Effector memory CD8-positive, alpha-beta T cell (primary cell): Measurements from ENCODE around the gene FGD4.
A peak's percentile ranks its signal among the peaks of the same experiment; 100 is the strongest.

Experiments
- ATAC-seq: fragments of 150-1000 bp; cut with Tn5 transposase; replicated peaks from 2 replicates; pipeline ENCODE4 v1.10.0; 2021; ENCODE audit warnings: mild to moderate bottlenecking, moderate library complexity
- DNase-seq, 3 experiments: peaks; one replicate each; pipeline ENCODE4 v3.0.0; 2021
- H3K27ac Mint-ChIP-seq, 2 donors: one replicate each; pipeline ENCODE4 v1.8.0; 2022; ENCODE audit warnings: mild to moderate bottlenecking in 2 of 2, mixed read lengths in 2 of 2, moderate library complexity in 2 of 2
- H3K27me3 Mint-ChIP-seq, 2 donors: one replicate each; pipeline ENCODE4 v1.8.0; 2022; ENCODE audit warnings: mixed read lengths in 2 of 2
- H3K36me3 Mint-ChIP-seq: one replicate; pipeline ENCODE4 v1.8.0; 2022; ENCODE audit warnings: mild to moderate bottlenecking, moderate library complexity, mixed read lengths; ENCODE audit not compliant: insufficient read depth
- H3K4me1 Mint-ChIP-seq, 2 donors: one replicate each; pipeline ENCODE4 v1.8.0; 2022; ENCODE audit warnings: low read depth in 2 of 2, mixed read lengths in 2 of 2
- H3K4me3 Mint-ChIP-seq, 2 donors: one replicate each; pipeline ENCODE4 v1.8.0; 2022; ENCODE audit warnings: mild to moderate bottlenecking in 2 of 2, mixed read lengths in 2 of 2, moderate library complexity in 2 of 2
- H3K9me3 Mint-ChIP-seq, 2 donors: one replicate each; pipeline ENCODE4 v1.8.0; 2022; ENCODE audit warnings: mixed read lengths in 2 of 2

The FGD4 gene

GRCh38 chr12:32476446-32476845 lies 77.1 kb downstream of the FGD4 start:
- no peaks in the 10 kb centered on the region for H3K4me1 Mint-ChIP-seq
- DNase-seq (no peak), ATAC-seq (no peak)

DNA sequence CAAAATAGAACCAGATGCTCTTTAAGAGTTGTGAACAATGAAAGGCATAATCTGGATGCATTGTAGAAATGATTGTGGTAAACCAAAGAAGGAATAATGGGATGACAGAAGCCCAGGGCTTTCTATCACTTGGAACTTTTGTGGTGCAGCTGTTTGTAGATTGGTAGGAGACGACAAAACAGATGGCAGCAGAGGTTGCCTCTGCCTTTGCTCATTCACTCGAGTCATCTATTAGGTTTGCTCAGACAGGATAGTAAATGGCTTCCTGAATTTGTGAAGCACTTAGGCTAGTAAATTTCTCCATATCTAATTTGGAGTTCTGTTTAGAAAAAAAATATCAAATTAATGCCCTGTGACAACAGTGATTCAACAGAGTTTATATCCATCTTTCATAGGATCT lies 78.4 kb downstream of the FGD4 start:
- DNase-seq = no peak
- H3K27ac Mint-ChIP-seq = no peak overlapping the region
- no peaks in the 10 kb centered on the region for H3K9me3 Mint-ChIP-seq
- H3K4me3 Mint-ChIP-seq = no peak overlapping the region
- H3K4me1 Mint-ChIP-seq = no peaks in the 10 kb centered on the region
- peaks cover 16 to 17% of the 10 kb centered on the region in 2 donors for H3K27me3 Mint-ChIP-seq
- H3K36me3 Mint-ChIP-seq = no peaks in the 10 kb centered on the region
- ATAC-seq = no peak

More at GRCh38 chr12:32476446-32476845, 77.1 kb downstream of the FGD4 start:
- Mint-ChIP-seq H3K9me3 (no peaks in the 10 kb centered on the region), H3K4me3 (no peak overlapping the region), H3K27ac (no peak overlapping the region), H3K27me3 (peaks cover 10 to 17% of the 10 kb centered on the region in 2 donors), H3K36me3 (no peaks in the 10 kb centered on the region)

DNA sequence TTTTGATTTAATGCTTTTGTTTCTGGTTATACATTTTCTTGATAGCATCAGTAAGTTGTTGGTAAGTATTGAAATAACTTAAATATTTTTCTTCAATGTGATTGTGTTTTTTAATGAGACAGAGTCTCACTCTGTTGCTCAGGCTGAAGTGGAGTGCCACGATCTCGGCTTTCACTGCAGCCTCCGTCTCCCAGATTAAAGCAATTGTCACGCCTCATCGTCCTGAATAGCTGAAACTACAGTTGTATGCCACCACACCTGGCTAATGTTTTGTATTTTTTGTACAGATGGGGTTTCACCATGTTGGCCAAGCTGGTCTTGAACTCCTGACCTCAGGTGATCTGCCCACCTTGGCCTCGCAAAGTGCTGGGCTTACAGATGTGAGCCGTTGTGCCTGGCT lies 78.8 kb downstream of the FGD4 start:
- Mint-ChIP-seq H3K9me3 (no peaks in the 10 kb centered on the region), H3K27me3 (peaks cover 17% of the 10 kb centered on the region in 2 donors), H3K27ac (no peak overlapping the region), H3K36me3 (no peaks in the 10 kb centered on the region), H3K4me3 (no peak overlapping the region), H3K4me1 (no peaks in the 10 kb centered on the region)
- DNase-seq = no peak
- no peak for ATAC-seq

GRCh38 chr12:32478858-32479725 lies 79.7 kb downstream of the FGD4 start:
- DNase-seq = no peak
- Mint-ChIP-seq H3K4me3 (no peak overlapping the region), H3K9me3 (no peaks in the 10 kb centered on the region), H3K27me3 (peaks cover 17% of the 10 kb centered on the region in 2 donors), H3K4me1 (peaks cover 0 to 1% of the 10 kb centered on the region in 2 donors), H3K36me3 (no peaks in the 10 kb centered on the region), H3K27ac (no peak overlapping the region)
- ATAC-seq = no peak

- Mint-ChIP-seq H3K27me3 (peaks cover 12 to 17% of the 10 kb centered on the region in 2 donors), H3K27ac (no peak overlapping the region), H3K4me3 (no peak overlapping the region)
Observed at GRCh38 chr12:32482226-32482625, 82.9 kb downstream of the FGD4 start.

GRCh38 chr12:32483499-32483898 lies 84.1 kb downstream of the FGD4 start:
- Mint-ChIP-seq H3K9me3 (no peaks in the 10 kb centered on the region), H3K4me1 (peaks cover 0 to 1% of the 10 kb centered on the region in 2 donors), H3K4me3 (no peak overlapping the region), H3K36me3 (no peaks in the 10 kb centered on the region), H3K27me3 (peaks cover 7 to 14% of the 10 kb centered on the region in 2 donors), H3K27ac (no peak overlapping the region)
- no peak for DNase-seq
- no peak for ATAC-seq

More at GRCh38 chr12:32482226-32482625, 82.9 kb downstream of the FGD4 start:
- no peak for ATAC-seq
- Mint-ChIP-seq H3K9me3 (no peaks in the 10 kb centered on the region), H3K4me1 (peaks cover 0 to 1% of the 10 kb centered on the region in 2 donors), H3K36me3 (no peaks in the 10 kb centered on the region)
- no peak for DNase-seq

DNA sequence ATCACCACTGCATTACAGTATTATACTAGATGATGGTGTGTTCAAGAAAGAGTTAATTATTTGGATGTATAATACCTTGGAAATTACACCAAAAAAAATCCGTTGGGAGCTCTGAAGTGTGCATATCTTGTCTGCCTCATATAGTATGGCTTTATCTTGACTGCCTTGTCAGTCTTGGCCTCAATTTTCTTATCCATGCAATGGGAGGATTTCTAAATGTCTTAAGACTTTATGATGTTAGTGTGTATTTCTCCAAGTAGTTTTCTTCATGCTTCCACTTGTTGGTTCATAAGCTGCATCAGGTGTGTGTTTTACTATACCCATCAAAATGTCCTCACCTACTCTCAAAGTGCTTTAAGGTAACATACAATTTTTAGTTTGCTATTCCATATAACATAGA lies 84.6 kb downstream of the FGD4 start:
- no peak for ATAC-seq
- DNase-seq = no peak
- Mint-ChIP-seq H3K9me3 (no peaks in the 10 kb centered on the region), H3K4me3 (no peak overlapping the region), H3K27me3 (peaks cover 7 to 9% of the 10 kb centered on the region in 2 donors), H3K36me3 (no peaks in the 10 kb centered on the region), H3K27ac (no peak overlapping the region), H3K4me1 (peaks cover 0 to 1% of the 10 kb centered on the region in 2 donors)

DNA sequence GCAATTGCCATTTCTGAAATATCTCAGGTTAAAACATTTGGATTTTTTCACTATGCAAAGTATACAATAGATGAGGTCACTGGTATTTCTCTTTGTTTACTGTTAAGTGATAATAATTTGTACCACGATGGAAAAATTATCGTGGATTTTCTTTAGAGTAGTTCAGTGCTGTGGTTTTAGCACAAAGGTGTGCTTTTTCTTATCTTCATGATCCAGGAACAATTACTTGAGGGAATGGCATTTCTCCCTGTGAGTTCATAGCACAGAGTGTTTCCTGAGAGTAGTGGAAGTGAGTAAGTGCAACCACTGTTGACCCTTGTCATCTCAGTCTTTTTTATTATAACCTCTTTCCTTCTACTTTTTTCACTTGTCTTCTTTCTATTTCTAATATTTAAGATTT lies 86.8 kb downstream of the FGD4 start:
- ATAC-seq = no peak
- Mint-ChIP-seq H3K27me3 (peaks cover 0 to 7% of the 10 kb centered on the region in 2 donors), H3K4me3 (no peak overlapping the region), H3K27ac (no peak overlapping the region), H3K4me1 (peaks cover 0 to 1% of the 10 kb centered on the region in 2 donors), H3K36me3 (no peaks in the 10 kb centered on the region), H3K9me3 (no peaks in the 10 kb centered on the region)
- DNase-seq = no peak

DNA sequence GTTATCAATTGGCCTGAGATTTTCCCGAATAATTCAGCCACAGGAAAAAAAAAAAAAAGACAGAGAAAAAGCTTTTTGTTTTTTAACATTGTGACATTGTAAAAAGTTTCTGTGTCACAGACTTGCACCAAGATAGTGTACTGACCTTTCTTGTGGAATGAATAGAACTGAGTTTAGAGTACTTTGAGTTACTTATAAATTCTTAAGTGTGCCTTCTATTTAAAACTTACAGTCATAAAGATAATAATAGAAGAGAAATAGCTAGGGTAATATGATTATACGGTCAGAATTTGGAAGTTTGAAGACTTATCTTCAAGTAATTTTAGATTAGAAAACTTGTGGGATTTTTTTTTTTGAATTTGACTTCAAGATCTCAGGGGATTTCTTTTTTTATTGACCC lies 88.8 kb downstream of the FGD4 start:
- Mint-ChIP-seq H3K27me3 (no peaks in the 10 kb centered on the region), H3K4me1 (peaks cover 0 to 1% of the 10 kb centered on the region in 2 donors), H3K9me3 (no peaks in the 10 kb centered on the region)

GRCh38 chr12:32489070-32489469 lies 89.7 kb downstream of the FGD4 start:
- Mint-ChIP-seq H3K4me3 (no peak overlapping the region), H3K27ac (no peak overlapping the region)
- no peak for DNase-seq

More for the DNA sequence above, 88.8 kb downstream of the FGD4 start:
- Mint-ChIP-seq H3K27ac (no peak overlapping the region), H3K4me3 (no peak overlapping the region), H3K36me3 (no peaks in the 10 kb centered on the region)
- ATAC-seq (no peak), DNase-seq (no peak)

DNA sequence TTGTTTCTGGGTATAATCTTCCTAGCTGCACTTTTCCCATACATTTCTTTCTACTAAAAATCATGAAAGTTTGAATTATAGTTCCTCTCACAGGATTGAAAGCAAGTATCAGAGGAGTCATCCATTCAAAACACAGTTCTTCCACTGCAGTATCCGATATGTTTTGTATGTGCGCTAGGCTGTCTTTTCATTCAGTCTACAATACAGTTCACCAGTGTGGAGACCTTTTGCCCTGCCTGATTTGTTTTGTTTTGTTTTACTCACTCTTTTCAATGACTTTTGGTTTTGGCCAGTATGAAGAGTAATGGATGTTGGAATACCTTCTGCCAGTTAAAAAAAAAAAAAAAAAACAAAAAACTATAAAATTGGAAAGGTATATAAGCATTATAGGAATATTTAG lies 91.4 kb downstream of the FGD4 start:
- Mint-ChIP-seq H3K4me3 (no peak overlapping the region), H3K36me3 (no peaks in the 10 kb centered on the region)
- no peak for ATAC-seq

More at GRCh38 chr12:32489070-32489469, 89.7 kb downstream of the FGD4 start:
- H3K4me1 Mint-ChIP-seq = no peaks in the 10 kb centered on the region
- no peak for ATAC-seq
- H3K36me3 Mint-ChIP-seq = no peaks in the 10 kb centered on the region
- H3K27me3 Mint-ChIP-seq = no peaks in the 10 kb centered on the region
- H3K9me3 Mint-ChIP-seq = no peaks in the 10 kb centered on the region

GRCh38 chr12:32493282-32493681 lies 93.9 kb downstream of the FGD4 start:
- H3K4me3 Mint-ChIP-seq = no peak overlapping the region
- H3K4me1 Mint-ChIP-seq = no peaks in the 10 kb centered on the region
- no peak overlapping the region for H3K27ac Mint-ChIP-seq
- H3K36me3 Mint-ChIP-seq = no peaks in the 10 kb centered on the region
- H3K27me3 Mint-ChIP-seq = peaks cover 0 to 6% of the 10 kb centered on the region in 2 donors
- no peak for ATAC-seq
- no peak for DNase-seq
- no peaks in the 10 kb centered on the region for H3K9me3 Mint-ChIP-seq

More for the DNA sequence above, 91.4 kb downstream of the FGD4 start:
- Mint-ChIP-seq H3K4me1 (no peaks in the 10 kb centered on the region), H3K27ac (no peak overlapping the region), H3K9me3 (no peaks in the 10 kb centered on the region), H3K27me3 (no peaks in the 10 kb centered on the region)
- DNase-seq = no peak

DNA sequence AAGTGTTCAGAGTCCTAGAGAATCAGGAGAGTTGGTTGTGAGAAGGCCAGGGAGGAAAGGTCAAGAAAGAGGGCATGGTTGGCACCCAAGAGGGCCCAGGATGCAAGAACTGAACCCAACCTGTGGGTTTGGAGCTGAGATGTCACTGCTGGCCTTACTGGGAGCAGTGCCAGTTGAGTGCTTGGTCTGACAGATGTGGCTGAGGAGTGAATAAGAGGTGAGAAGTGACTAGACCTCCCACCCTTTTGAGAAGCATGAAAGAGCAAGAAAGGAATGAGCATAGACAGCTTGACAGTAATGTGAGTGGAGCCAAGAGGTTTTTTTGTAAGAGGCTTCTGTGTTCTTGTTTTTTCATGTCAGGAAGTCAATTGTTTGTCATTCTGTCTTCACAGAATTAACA lies 95.3 kb downstream of the FGD4 start:
- Mint-ChIP-seq H3K9me3 (no peaks in the 10 kb centered on the region), H3K27ac (no peak overlapping the region)
- peak; percentile 65 for ATAC-seq

DNA sequence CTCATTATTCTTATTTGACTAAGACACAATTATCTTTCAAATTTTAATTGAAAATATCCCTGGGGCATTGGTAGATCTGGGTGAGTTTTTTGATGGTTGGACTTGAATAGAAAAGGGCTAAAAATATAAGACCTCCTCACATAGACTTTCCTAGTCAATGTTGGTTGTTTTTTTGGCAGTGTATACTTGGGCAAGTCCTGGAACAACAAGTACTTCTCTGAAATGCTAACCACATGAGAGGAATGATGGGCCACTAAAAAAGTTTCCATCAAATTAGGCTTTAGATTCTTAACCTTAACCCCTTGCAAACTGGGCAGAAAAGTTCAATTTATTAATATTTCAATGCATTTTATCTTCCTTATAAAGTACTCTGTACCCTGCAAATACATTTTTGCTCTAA lies 97.6 kb downstream of the FGD4 start:
- no peaks in the 10 kb centered on the region for H3K36me3 Mint-ChIP-seq
- no peak overlapping the region for H3K4me3 Mint-ChIP-seq
- no peak overlapping the region for H3K27ac Mint-ChIP-seq
- no peak for DNase-seq
- H3K27me3 Mint-ChIP-seq = peaks cover 0 to 11% of the 10 kb centered on the region in 2 donors
- no peaks in the 10 kb centered on the region for H3K4me1 Mint-ChIP-seq
- ATAC-seq = no peak
- no peaks in the 10 kb centered on the region for H3K9me3 Mint-ChIP-seq

More for the DNA sequence above, 95.3 kb downstream of the FGD4 start:
- Mint-ChIP-seq H3K4me3 (no peak overlapping the region), H3K27me3 (peaks cover 0 to 10% of the 10 kb centered on the region in 2 donors), H3K4me1 (no peaks in the 10 kb centered on the region), H3K36me3 (no peaks in the 10 kb centered on the region)
- no peak for DNase-seq
